GM19351 (cell line): Measurements from ENCODE around the gene PRXL2B.
"Not testable (repeated sequence)": the region's sequence is repeated elsewhere in the genome, so short reads cannot be mapped to it uniquely, and the experiment has no call there.

ENCODE experiments used
- ATAC-seq: cut with Tn5 transposase; IDR thresholded peaks from one replicate; pipeline ENCODE4 v1.9.1; 2021; ENCODE audit warnings: mild to moderate bottlenecking, moderate library complexity; ENCODE audit not compliant: unreplicated experiment

PRXL2B gene, protein sequence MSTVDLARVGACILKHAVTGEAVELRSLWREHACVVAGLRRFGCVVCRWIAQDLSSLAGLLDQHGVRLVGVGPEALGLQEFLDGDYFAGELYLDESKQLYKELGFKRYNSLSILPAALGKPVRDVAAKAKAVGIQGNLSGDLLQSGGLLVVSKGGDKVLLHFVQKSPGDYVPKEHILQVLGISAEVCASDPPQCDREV

DNA sequence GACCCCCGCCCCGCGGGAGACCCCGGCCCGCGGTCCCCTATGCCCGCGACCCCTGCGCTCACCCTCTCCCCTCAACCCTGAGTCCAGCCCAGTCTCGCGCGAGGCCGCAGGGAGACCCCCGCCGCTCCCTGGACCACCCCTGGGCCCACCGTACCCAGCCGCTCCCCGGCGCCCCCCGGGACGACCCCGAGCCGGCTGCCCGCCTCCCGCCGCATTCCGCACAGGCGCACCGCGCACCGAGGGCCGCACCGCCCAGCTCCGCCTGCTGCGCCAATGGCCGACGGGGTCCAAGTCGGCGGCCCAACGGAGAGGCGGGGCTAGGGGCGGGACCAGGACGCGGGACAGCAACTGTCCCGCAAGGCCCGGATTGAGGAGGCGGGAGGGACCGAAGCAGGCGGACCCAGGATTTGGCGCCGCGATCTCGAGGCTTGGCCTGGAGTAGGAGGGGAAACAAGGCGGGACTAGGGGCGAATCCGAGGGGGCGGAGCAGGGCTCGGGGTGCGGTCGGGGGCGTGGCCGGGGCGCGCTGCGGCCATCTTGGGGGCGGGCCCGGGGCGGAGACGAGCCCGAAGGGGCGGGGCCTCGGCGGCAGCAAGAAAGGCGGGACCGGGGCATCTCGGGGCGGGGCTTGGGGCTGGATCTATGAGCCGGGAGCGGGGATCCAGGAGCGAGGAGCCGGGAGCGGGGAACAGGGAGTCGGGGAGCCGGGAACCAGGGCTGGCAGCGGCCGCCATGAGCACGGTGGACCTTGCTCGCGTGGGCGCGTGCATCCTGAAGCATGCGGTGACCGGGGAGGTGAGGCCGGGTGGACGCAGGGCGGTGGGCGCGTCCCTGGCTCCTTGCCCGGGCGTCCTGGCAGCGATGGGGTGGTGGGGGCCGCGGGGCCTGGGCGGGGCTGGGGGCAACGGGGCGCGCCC, at the start of gene PRXL2B:
Gene PRXL2B (plus strand): TSS at position 624 of the 917 bp plus-strand sequence. CDS start 109 bp downstream, at position 733.
- ATAC-seq = peak; percentile 62

DNA sequence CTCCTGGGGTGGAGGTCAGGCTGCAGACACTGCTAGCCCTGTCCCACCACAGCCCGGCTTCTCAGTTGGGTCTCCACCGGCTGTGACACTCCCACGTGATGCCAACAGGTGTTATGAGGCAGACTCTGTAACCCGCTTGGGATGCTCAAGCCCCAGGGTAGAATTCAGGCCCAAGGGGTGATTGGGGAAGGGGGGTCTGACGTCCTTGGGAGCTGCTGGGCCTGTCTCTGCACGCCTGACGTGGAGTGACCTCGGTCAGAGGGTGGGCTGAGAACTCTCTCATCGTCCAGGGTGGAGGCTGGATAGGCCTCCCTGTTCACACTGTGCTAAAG, 48.8 kb upstream of the PRXL2B start:
- ATAC-seq = no peak

DNA sequence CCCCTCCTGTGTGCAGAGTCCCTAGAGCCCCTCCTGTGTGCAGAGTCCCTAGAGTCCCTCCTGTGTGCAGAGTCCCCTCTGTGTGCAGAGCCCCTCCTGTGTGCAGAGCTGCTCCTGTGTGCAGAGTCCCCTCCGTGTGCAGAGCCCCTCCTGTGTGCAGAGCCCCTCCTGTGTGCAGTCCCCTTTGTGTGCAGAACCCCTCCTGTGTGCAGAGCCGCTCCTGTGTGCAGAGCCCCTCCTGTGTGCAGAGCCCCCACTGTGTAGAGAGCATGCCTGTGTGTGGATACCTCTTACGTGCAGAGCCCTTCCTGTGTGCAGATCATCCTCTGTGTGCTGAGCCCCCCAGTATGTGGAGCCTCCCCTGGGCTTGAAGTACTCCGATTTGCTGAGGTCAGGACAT, 48.2 kb upstream of the PRXL2B start:
- no peak for ATAC-seq

DNA sequence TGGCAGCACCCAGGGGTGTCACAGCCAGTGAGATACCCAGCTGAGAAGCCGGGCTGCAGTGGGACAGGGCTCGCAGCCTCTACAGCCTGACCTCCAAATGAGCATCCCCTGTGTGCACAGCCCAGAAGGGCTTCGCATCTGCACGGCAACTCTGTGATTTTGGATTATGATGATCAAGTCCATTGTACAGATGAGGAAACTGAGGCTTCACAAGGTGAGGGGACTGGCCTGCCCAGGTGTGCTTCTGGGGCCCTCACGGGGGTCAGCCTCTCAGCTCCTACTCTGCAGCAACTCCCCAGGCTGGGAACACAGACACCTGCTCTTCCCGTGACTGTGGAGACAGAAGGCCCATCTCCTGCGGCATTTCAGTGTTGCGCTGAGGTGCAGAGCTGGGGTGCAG, 47.7 kb upstream of the PRXL2B start:
- ATAC-seq = no peak

DNA sequence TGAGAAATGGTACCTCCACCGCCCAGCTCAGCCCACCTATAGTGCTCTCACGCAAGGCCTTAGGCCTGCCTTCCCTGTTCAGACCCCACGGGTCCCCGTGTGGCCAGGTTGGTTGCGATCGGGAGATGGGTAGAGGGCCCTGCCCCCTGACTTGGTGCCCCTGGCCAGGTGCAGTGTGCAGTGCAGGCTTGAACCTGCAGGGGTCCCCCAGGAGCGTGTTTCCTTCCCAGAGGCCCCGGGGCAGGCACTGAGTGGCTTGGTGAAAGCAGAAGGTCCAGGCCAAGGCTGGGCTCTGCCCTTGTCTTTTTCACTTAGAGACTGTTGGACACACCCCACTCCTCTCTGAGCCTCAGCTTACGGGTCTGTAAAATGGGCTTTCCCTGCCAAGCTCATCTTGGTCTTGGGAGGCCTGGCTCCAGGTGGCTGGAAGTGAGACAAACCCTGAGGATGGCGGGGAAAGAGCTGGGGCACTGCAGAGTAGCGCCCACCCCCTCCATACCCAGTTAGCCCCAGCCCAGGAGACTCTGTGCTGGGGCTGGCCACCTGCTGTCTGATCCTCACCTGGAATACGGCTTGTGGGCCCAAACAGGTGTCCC, 47.2 kb upstream of the PRXL2B start:
- no peak for ATAC-seq

DNA sequence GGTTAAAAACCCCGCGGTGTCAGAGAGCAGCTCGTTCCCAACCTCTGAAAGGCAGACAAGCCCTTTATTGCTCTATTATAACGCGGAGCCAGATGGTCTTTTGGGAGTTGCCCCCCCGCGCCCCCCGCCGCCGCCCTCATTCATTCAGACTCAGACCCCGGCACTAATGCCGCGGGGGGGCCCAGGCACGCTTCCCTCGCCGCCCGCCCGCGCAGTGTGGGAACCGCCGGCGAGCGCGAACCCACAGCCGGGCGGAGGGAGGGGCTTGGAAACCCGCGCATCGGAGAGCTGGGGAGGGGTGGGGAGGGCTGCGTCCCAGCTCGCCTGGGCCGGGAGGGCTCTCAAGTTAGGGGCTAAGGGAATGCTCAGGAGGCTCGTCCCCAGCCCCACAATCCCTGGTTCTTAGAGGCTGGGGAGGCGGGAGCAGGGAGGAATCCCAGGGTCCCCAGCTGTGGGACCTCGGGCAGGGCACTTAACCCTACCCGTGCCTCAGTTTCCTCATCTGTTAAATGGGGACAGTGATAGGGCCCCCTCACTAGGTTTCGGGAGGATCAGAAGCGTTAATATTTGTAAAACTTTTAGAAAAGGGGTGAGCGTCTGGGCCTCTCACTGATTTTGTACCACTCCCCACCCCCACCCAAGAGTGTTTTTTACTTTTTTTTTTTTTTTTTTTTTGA, 45.6 kb upstream of the PRXL2B start:
- no peak for ATAC-seq

DNA sequence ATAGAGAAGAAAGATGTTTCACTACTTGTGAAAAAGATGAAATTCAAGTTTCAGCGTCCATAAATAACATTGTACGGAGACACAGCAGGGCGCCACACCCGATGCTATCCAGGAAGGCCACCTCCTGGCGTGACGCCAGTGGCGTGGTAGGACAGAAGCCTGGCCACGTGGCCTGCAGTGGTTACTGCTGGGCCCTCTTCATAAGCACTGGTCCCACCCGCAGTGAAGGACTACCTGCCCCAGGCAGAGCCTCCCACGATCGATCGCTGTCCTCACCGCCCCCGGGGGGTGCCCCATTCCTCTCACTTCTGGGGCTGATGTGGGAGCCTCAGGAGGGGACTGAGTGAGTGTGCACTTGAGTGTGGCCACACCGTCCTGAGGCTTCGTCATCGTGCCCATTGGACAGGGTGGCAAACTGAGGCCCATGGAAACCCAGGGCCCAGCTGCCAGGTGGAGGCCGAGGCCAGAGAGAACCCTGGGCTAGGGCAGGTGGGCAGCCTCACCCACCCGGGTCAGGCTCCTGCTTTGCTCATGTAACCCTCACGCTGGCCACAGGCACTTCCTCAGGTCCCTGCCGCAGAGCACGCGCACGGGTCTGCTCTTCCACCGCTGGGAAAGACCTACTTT, 44.8 kb upstream of the PRXL2B start:
- ATAC-seq = no peak

DNA sequence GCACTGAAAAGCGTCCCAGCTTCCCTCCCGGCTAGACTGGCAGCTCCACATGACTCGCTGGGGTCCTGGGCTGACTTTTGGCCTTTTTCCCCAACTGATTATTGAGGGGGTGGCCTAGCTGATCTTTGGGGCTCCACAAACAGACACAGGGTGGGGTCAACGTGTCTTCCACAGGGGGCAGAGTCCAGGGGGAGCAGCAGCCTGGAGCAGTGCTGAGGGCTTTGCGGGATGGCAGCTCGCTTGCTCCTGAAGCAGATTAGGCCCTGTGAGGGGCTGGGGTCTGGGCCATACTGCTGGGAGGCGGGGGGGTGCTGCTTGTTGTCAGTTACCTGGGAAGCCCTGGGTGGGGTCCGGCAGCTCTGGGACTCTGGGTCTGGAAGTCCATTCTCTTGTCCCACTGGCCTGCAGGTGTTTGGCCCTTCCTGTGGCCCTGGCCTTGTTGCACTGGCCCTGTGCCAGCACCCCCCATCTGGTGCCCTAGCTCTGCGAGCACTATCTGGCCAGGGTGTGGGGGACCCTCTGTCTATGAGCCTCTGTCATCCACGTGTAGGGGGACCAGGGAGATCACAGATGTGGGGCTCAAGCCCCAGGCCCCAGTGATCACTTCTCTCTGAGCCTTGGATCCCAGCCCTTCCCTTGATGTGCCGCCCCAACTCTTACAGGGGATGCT, 44.2 kb upstream of the PRXL2B start:
- no peak for ATAC-seq

DNA sequence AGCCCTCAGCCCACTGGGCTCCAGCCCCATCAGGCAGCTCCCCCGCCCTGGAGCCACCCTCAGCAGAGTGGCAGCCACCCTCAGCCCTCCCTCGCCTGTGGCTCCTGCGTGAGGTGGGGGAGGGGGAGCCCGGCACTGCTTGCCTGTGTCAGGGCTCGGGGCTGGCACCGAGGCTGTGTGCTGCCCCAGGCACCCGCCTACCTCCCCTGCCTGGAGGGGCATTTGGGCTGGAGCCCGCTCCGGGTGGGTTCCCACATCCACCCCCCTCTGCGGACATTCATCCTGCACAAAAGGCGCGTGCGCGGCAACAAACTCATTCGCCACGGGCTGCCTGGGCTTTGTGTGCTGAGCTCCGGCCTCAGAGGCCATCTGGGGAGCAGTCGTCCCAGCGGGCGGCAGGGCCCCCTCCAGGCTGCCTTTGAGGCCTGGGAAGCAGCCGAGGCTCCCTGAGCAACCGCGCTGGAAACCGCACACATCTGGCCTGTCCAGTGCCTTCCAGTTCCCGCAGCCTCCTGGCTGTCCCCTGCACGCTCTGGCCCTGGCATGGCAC, 43.0 kb upstream of the PRXL2B start:
- ATAC-seq = no peak

DNA sequence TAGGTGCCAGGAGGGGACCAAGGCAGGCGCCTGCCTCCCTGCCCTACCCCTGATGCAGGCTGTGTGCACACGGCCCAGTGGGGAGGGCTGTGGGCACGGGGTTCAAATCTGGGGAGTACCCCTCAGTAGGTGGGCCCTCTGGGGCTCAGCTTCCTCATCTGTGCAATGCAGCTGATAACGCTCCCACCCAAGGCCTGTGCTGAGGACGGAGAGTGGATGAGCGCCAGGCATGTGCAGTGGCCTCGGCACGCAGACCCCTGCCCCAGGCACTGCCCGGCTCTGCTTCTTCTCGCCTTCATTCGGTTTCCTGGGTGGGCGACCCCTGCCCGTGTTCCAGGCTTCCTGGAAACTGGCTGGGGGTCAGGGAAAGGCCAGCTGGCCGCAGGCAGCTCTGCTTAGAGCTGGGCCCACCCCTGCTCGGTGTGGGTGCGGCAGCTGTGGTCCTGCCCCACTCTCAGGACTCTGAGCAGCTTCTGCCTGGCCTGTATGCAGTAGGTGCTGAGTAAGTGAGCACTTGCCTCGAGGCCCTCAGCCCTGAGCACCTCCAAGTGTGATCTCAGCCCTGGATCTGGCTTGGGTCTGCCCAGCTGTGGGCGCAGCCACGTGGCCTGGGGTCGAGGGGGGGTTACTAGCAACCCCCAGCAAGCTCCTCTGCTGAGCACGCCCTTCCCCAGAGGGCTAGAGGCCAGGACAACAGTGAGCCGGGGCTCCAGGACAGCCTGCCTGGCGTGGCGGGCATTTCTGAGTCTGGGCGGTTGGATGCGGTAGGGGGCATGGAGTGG, 42.3 kb upstream of the PRXL2B start:
- no peak for ATAC-seq

DNA sequence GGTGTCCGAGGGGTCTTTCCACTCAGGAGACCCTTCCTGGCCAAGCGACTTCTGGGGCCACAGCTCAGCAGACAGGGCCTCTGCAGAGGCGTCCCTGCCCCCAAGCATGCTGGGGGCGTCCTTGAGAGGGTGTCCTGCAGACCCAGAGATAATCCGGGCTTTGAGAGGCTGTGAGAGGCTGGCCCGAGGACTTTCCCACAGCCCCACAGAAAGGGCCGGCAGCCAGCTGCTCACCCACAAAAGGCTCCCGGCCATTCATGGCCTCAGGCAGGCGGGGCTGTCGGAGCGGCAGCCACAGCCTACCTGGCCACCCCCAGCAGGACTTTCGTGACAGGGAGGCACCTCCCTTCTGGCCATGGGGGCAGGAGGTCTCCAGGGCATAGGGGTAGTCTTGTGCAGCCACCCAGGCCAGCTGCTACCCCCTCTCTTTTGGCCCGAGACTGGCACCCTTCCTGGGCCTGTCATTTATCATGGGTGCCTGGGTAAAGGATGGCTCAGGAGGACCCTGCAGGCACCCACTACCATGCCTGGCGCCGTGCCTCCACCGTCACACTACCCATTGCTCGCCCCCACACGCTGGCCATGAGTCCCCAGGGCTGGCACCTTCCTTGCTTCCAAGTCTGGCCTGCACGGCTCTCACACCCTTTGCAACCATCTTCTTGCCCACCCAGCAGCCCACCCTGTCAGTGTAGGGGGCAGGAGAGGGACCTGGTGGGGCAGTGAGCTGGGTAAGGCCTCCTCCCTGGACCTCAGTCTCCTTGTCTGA, 41.5 kb upstream of the PRXL2B start:
- no peak for ATAC-seq

DNA sequence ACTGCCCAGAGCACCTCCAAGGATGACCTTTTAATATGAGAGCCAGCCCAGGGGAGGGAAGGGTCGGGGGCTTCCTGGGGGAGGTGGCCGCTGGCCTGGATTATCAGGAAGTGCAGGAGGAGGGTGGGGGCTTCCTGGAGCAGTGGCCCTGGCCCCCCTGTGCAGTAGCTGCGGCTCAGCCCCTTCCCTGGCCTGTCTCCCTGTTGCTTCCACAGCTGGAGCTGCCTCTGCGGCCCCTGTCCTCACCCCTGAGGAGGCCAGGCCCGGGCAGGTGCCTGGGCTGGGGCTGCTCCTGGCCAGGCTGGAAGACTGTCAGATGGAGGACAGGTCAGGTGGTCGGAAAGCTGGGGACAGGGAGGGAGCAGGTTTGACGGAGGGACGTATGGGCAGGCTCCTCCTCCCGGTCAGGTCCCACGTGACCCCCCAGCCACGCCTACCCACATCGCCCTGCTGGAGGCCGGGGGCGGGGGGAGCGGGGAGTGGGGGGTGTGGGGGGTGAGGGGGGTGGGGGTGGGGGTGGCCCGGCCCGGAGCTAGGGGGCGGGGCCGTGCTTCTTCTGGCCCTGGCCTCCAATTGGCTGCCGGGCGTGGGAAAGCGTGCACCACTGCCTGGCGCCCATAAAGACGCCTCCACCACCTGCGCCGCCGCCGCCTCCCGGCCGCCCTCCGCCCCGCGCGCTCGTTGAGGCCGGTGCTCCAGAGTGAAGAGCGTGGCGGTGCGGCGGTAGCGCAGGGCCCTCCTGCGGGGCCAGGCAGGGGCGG, 40.6 kb upstream of the PRXL2B start:
- peak; percentile 35 for ATAC-seq

DNA sequence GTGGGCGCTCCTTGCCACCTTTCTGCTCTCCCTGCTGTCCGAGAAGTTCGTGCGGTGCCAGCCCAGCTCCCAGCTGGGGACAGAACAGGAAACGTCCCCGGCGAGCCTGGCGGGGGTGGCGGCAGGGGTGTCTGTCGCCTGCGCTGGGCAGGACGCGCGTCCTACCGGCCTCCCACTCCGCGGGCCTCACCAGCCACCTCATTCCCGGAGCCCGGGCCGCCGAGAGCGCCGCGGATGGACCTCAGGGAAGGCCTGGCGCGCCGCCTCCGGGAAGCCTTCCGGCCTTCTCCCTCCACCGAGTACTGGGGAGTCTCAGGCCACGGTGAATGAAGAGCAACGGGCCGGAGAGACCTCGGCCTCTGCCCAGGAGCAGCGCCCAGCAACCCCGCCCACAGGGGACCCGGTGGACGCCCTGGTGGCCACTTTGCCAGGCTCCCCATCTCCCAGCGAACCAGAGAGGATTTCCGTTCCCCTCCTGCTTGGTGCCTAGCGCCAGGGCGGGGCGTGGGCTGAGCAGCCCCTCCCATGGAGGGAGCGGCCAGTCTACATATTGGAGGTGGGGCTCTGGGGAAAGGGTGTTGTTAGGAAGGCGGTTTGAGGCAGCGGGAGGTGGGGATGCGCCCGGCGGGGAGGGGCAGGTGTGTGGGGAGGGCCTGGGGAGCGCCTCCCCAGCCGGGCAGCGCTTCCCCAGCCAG, 39.9 kb upstream of the PRXL2B start:
- peak; percentile 36 for ATAC-seq

DNA sequence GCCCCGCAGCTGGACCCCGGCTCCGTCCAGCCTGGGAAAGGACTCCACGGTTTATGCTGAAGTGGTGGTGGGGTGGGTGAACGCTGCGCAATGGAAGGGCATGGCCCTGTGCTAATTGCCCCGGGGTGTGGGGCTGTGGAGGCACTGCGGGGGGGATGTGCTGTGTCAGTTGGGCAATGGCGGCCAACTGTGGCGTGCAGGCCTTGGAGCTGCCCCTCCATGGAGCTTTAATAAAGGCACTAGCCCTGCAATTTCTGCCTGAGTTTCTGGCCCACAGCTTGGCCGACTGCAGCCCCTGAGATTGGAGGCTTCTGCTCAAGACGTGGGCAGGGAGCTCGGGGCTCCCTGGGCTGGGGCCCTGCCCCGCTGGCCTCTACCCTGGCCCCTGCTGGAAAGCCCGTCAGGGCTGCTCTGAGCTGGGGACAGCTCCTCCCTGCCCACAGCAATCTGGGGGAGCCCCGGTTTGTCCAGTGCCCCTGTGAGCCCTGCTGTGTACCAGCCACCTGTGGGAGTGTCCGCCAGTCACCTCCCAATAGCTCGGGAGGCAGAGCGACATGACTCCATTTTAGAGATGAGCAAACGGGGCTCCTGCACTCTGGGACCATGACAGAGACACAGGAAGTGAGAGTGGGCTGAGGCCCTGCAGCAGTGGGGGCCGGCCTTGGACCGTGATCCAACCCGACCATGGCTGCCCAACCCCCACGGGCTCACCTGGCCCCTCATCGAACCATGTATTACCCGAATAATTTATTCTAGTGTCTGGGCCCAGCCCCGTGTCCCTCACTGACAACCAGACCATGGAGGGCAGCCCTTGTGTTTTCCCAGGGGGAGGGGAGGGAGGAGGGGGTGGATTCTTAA, 39.1 kb upstream of the PRXL2B start:
- ATAC-seq = no peak

DNA sequence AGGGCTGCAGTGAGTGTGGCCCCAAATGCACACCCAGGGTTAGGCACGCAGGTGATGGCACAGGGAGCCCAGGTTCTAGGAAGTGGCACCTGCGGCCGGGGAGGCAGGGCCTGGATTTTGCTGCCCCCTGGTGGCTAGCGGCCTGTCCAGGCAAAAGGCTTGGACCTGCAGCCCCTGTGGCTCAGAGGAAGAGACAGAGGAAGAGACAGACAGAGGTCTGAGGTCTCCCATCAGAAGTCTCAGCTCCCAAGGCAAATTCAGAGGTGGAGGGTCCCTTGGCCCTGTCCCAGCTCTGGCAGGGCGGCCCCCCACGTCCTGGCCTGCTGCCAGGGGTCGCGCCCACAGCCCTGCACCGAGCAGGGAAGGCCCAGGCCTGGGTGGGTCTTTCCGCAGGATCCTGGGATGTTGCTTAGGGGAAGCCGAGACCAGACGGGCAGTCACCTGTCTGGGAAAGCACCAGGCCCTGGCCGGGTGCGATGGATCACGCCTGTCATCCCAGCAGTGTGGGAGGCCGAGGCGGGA, 38.4 kb upstream of the PRXL2B start:
- peak; percentile 13 for ATAC-seq

DNA sequence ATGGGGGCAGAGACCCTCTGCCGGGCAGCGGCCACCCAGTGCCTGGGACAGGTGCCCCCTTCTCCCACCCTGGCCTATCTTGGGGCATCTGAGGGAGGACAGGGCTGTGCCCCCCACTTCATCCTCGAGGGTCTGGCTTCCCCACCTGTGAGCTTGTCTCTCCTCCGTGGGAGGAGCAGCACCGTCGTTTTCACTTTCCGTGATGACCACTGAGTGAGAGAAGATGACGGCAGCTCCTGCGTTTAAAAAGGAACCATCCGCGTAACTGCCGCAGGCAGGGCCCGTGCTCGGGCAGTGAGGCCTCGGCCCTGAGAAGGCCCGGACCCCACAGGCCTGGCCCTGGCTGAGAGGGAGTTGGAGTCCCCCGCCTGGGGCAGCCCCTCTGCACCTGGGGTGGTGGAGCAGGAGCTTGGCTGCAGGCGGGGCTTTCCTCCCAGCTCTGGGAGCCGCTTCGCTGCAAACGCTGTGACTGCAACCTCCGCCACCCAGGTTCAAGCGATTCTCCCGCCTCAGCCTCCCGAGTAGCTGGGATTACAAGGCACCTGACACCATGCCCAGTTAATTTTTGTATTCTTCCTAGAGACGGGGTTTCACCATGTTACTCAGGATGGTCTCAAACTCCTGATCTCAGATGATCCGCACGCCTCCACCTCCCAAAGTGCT, 37.1 kb upstream of the PRXL2B start:
- ATAC-seq = not testable (repeated sequence)
